Measurements from ENCODE around the gene EXOC4. TPM values are rescaled to one million over a fixed set of nuclear protein-coding genes. Genes with fewer than 3 reads are reported as not detected.

The EXOC4 gene
- total and polyA plus RNA-seq, 2 of the 13 experiments (the other 11 are each of a cell fraction or from before 2014, with no cell fraction given), result 22.5 to 39.0 TPM

DNA sequence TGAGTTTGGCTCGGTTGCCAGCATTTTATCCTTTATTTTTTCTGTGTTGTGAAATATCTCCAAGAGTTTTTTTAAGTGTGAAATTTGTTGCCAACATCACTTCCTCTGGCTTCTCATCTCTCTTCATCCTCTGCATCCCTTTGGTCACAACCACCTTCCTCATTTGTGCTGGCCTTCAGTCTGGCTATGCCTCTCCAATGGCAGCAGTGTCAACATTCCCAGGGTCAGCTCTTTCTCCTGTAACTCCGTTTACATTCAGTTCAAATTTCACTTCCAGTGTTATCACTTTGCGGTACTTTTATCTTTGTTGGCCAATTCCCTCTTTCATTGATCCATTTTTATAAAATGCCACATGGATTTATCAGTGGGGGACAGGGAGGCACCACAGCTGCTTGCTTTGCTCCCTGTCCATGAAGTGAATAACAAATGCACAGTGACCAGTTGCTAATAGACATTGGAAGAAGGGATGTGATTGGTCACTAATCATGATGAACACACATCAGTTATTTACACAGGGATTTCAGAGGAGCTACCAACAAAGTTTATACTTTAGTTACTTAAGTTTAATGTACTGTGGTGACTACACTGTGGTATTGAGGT lies 562.8 kb downstream of the EXOC4 start (continued):
- TF ChIP-seq, protein P1, sequence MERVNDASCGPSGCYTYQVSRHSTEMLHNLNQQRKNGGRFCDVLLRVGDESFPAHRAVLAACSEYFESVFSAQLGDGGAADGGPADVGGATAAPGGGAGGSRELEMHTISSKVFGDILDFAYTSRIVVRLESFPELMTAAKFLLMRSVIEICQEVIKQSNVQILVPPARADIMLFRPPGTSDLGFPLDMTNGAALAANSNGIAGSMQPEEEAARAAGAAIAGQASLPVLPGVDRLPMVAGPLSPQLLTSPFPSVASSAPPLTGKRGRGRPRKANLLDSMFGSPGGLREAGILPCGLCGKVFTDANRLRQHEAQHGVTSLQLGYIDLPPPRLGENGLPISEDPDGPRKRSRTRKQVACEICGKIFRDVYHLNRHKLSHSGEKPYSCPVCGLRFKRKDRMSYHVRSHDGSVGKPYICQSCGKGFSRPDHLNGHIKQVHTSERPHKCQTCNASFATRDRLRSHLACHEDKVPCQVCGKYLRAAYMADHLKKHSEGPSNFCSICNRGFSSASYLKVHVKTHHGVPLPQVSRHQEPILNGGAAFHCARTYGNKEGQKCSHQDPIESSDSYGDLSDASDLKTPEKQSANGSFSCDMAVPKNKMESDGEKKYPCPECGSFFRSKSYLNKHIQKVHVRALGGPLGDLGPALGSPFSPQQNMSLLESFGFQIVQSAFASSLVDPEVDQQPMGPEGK (CRISPR knock-in tag; IDR thresholded peaks at IDR 0.05), result peak; percentile 59
- TF ChIP-seq IRF9 (CRISPR knock-in tag; IDR thresholded peaks at IDR 0.05; ENCODE audit: borderline replicate concordance), result no peak
- TF ChIP-seq, protein P2, sequence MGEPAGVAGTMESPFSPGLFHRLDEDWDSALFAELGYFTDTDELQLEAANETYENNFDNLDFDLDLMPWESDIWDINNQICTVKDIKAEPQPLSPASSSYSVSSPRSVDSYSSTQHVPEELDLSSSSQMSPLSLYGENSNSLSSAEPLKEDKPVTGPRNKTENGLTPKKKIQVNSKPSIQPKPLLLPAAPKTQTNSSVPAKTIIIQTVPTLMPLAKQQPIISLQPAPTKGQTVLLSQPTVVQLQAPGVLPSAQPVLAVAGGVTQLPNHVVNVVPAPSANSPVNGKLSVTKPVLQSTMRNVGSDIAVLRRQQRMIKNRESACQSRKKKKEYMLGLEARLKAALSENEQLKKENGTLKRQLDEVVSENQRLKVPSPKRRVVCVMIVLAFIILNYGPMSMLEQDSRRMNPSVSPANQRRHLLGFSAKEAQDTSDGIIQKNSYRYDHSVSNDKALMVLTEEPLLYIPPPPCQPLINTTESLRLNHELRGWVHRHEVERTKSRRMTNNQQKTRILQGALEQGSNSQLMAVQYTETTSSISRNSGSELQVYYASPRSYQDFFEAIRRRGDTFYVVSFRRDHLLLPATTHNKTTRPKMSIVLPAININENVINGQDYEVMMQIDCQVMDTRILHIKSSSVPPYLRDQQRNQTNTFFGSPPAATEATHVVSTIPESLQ (CRISPR knock-in tag; conservative IDR thresholded peaks at IDR 0.05), result no peak
- no peak for TF ChIP-seq MTA1 (CRISPR knock-in tag; IDR thresholded peaks at IDR 0.05; ENCODE audit: borderline replicate concordance)
- TF ChIP-seq ZNF83 (CRISPR knock-in tag; IDR thresholded peaks at IDR 0.05; ENCODE audit: borderline replicate concordance), result no peak
- no peak for TF ChIP-seq ISX (CRISPR knock-in tag; conservative IDR thresholded peaks at IDR 0.05)
- peak; percentile 76 for TF ChIP-seq SAP130 (CRISPR knock-in tag; IDR thresholded peaks at IDR 0.05; ENCODE audit: low read depth)
- no peak for TF ChIP-seq CBX1 (IDR thresholded peaks at IDR 0.05; ENCODE audit: low read depth)
- no peak for TF ChIP-seq ZNF557 (CRISPR knock-in tag; IDR thresholded peaks at IDR 0.05)
- TF ChIP-seq CHCHD3 (CRISPR knock-in tag; IDR thresholded peaks at IDR 0.05), result no peak
- TF ChIP-seq ZHX1 (CRISPR knock-in tag; IDR thresholded peaks at IDR 0.05; ENCODE audit: low read depth), result no peak
- TF ChIP-seq FOXA3 (CRISPR knock-in tag; IDR thresholded peaks at IDR 0.05), result peak; percentile 89
- TF ChIP-seq EP300 (IDR thresholded peaks at IDR 0.05; ENCODE audit: low read depth in 2 of 2, low read length in 2 of 2), result peak; percentile 34 to 82; a peak in 3 of 4 replicates
- peak; percentile 75; the same call in 1 of the 2 replicates for TF ChIP-seq EP300 (CRISPR knock-in tag; IDR thresholded peaks at IDR 0.05; ENCODE audit: borderline replicate concordance)
- no peak for TF ChIP-seq MYC (CRISPR knock-in tag; IDR thresholded peaks at IDR 0.05; ENCODE audit: borderline replicate concordance)
- no peak for TF ChIP-seq ZNF776 (CRISPR knock-in tag; IDR thresholded peaks at IDR 0.05)
- no peak for TF ChIP-seq TRAFD1 (CRISPR knock-in tag; IDR thresholded peaks at IDR 0.05; ENCODE audit: borderline replicate concordance)
- peak; percentile 83 for TF ChIP-seq TEAD3 (CRISPR knock-in tag; optimal IDR thresholded peaks at IDR 0.05; ENCODE audit: borderline replicate concordance)
- TF ChIP-seq, protein P3, sequence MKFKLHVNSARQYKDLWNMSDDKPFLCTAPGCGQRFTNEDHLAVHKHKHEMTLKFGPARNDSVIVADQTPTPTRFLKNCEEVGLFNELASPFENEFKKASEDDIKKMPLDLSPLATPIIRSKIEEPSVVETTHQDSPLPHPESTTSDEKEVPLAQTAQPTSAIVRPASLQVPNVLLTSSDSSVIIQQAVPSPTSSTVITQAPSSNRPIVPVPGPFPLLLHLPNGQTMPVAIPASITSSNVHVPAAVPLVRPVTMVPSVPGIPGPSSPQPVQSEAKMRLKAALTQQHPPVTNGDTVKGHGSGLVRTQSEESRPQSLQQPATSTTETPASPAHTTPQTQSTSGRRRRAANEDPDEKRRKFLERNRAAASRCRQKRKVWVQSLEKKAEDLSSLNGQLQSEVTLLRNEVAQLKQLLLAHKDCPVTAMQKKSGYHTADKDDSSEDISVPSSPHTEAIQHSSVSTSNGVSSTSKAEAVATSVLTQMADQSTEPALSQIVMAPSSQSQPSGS (CRISPR knock-in tag; IDR thresholded peaks at IDR 0.05), result peak; percentile 56; the same call in 1 of the 2 replicates

All from HepG2 (cell line).